K562 (cell line): ENCODE data around the gene PLA2G4D. TPM values are rescaled to one million over a fixed set of nuclear protein-coding genes. Genes with fewer than 3 reads are reported as not detected.

Experiments used
- ATAC-seq: fragments of 200-7000 bp; cut with Tn5 transposase; 3 replicates; pipeline ENCODE4 v1.9.1; 2020; ENCODE audit warnings: moderate library complexity
- BruUV-seq: library from RNA; stranded (reverse); fragments of 400-500 nt; replicated peaks from 2 replicates; lab custom pipeline; 2021; lab: Mats Ljungman, UMichigan
- CTCF ChIA-PET: fragments of 300-600 bp; formaldehyde crosslinking; extraction: SDS; loops from one replicate; lab custom pipeline; 2021; ENCODE audit warnings: low intra/inter-chr PET ratio; lab: Yijun Ruan, JAX
- POLR2A ChIA-PET: fragments of 300-600, 350-650 bp; sonication (Branson Sonifier 250); formaldehyde crosslinking; extraction: SDS; loops from one replicate; lab custom pipeline; 2021; ENCODE audit warnings: antibody characterized with exemption, inconsistent platforms; lab: Yijun Ruan, JAX
- DNase-seq, 4 experiments: peaks; one replicate each; pipeline versions ENCODE4 v3.0.0 to v3.0.0-alpha.2; 2011 to 2018; ENCODE audit warnings: low spot score in 3 of 4, mixed read lengths in 3 of 4; ENCODE audit errors: extremely low read depth in 1 of 4
- FAIRE-seq: peaks from 2 replicates; lab custom pipeline; 2011; peaks lifted over from hg19 to GRCh38; lab: Jason Lieb, UNC
- H2AFZ ChIP-seq: 2 replicates; pipeline ENCODE4 v1.6.0; 2011; ENCODE audit warnings: low read depth, low read length, control low read depth, inconsistent platforms
- H3K27ac ChIP-seq: fragments of 200-600 bp; 3 replicates; pipeline ENCODE4 v1.8.0; 2011; ENCODE audit warnings: low read depth, mild to moderate bottlenecking, control low read depth, inconsistent platforms, low read length, moderate library complexity, mixed read lengths; ENCODE audit errors: extremely low read depth
- H3K27me3 ChIP-seq, 2 experiments: fragments of 300-600 bp in 1 of 2; 2 replicates in 1 of 2; 3 replicates in 1 of 2; pipeline versions ENCODE4 v1.6.0 to v1.8.0; 2011; ENCODE audit warnings: inconsistent platforms in 2 of 2, low read length in 2 of 2, mild to moderate bottlenecking in 1 of 2, mixed read lengths in 1 of 2, moderate library complexity in 1 of 2; ENCODE audit not compliant: control insufficient read depth in 2 of 2, insufficient read depth in 2 of 2
- H3K36me3 ChIP-seq: fragments of 300-600 bp; 3 replicates; pipeline ENCODE4 v1.8.0; 2011; ENCODE audit warnings: mild to moderate bottlenecking, low read length, inconsistent platforms; ENCODE audit not compliant: control insufficient read depth, insufficient read depth
- H3K4me1 ChIP-seq, 2 experiments: fragments of 200-600 bp in 1 of 2; replicated peaks in 1 of 2; 2 replicates in 1 of 2; 3 replicates in 1 of 2; pipeline versions ENCODE4 v1.5.1 to v1.8.0; 2011; ENCODE audit warnings: inconsistent platforms in 2 of 2, low read length in 2 of 2, mild to moderate bottlenecking in 1 of 2, mixed read lengths in 1 of 2, moderate library complexity in 1 of 2; ENCODE audit not compliant: control insufficient read depth in 2 of 2, insufficient read depth in 2 of 2
- H3K4me2 ChIP-seq: 2 replicates; pipeline ENCODE4 v1.6.1; 2011; ENCODE audit warnings: low read length, control low read depth, inconsistent platforms, mixed read lengths; ENCODE audit not compliant: insufficient read depth
- H3K4me3 ChIP-seq: fragments of 200-600 bp; sonication (generic), shearing (Covaris generic); 2 replicates; pipeline ENCODE4 v1.5.1; 2016; ENCODE audit warnings: control low read depth, inconsistent platforms
- H3K79me2 ChIP-seq: fragments of 200-600 bp; 3 replicates; pipeline ENCODE4 v1.8.0; 2011; ENCODE audit warnings: low read length, inconsistent platforms; ENCODE audit not compliant: control insufficient read depth, insufficient read depth
- H3K9ac ChIP-seq, 2 experiments: 2 replicates each; pipeline versions ENCODE4 v1.6.0 to v1.6.1; 2011; ENCODE audit warnings: low read depth in 2 of 2, low read length in 2 of 2, control low read depth in 1 of 2, inconsistent platforms in 1 of 2, mild to moderate bottlenecking in 1 of 2, mixed read lengths in 1 of 2; ENCODE audit not compliant: insufficient read depth in 1 of 2
- H3K9me1 ChIP-seq: one replicate; pipeline ENCODE4 v1.6.0; 2011; ENCODE audit warnings: inconsistent platforms, mild to moderate bottlenecking, low read length, moderate library complexity; ENCODE audit not compliant: control insufficient read depth, insufficient read depth
- H3K9me3 ChIP-seq: replicated peaks from 2 replicates; pipeline ENCODE4 v1.5.1; 2011; ENCODE audit warnings: low read depth, low read length, inconsistent platforms; ENCODE audit not compliant: control insufficient read depth, insufficient read depth
- H4K20me1 ChIP-seq: replicated peaks from 2 replicates; pipeline ENCODE4 v1.6.1; 2011; ENCODE audit warnings: low read length, inconsistent platforms, mixed read lengths; ENCODE audit not compliant: control insufficient read depth, insufficient read depth
- CBFA2T2 ChIP-seq: fragments of 450-650 bp; conservative IDR thresholded peaks from 2 replicates; pipeline ENCODE4 v1.6.1; 2017; ENCODE audit warnings: mild to moderate bottlenecking
- CTBP1 ChIP-seq: fragments of 450-650 bp; IDR thresholded peaks from 2 replicates; pipeline ENCODE4 v1.6.1; 2016; ENCODE audit warnings: borderline replicate concordance
- EWSR1 ChIP-seq: fragments of 450-650 bp; IDR thresholded peaks from 2 replicates; pipeline ENCODE4 v1.6.1; 2018; ENCODE audit warnings: borderline replicate concordance, mild to moderate bottlenecking, low read depth, moderate library complexity; ENCODE audit not compliant: partially characterized antibody
- MCM5 ChIP-seq: fragments of 450-650 bp; IDR thresholded peaks from 2 replicates; pipeline ENCODE4 v1.6.1; 2016; ENCODE audit warnings: low read depth
- MXI1 ChIP-seq: IDR thresholded peaks from 2 replicates; pipeline ENCODE4 v1.6.1; 2011; ENCODE audit warnings: low read depth, mild to moderate bottlenecking, improper control_type of control experiment, low read length
- ZNF143 ChIP-seq: sonication (generic); formaldehyde crosslinking; IDR thresholded peaks from 2 replicates; pipeline ENCODE4 v1.9.0; 2022; ENCODE audit warnings: mild to moderate bottlenecking, missing genetic modification reagents
- ZNF444 ChIP-seq: fragments of 250-450 bp; sonication (Bioruptor Pico); IDR thresholded peaks from 2 replicates; pipeline ENCODE4 v1.4.0; 2020; ENCODE audit warnings: mild to moderate bottlenecking, moderate library complexity
- ZNF785 ChIP-seq: fragments of 250-450 bp; sonication (Bioruptor Pico); IDR thresholded peaks from 2 replicates; pipeline ENCODE4 v1.4.0; 2020; ENCODE audit warnings: mild to moderate bottlenecking
- ZSCAN29 ChIP-seq: fragments of 450-650 bp; IDR thresholded peaks from 2 replicates; pipeline ENCODE4 v1.6.1; 2017
- WGBS: fragments of 100-300 bp; shearing (Covaris generic); methylation state at CpG from one replicate; pipeline ENCODE4 v1.1.6; 2016; ENCODE audit warnings: low coverage, mixed read lengths; ENCODE audit not compliant: insufficient coverage; ENCODE audit errors: missing lambda C conversion rate; 5-methylcytosine and 5-hydroxymethylcytosine counted together
- in situ Hi-C: fragments of 300-500 bp; cut with MboI; formaldehyde crosslinking; loops from 4 replicates; pipeline ENCODE4 v1.15.0; 2018; ENCODE audit warnings: inconsistent platforms, mixed read lengths
- intact Hi-C: fragments of 100-400 bp; cut with micrococcal nuclease; formaldehyde crosslinking; loops from 2 replicates; pipeline ENCODE4 v1.14.2; 2022
- polyA plus RNA-seq, 8 experiments: library from polyadenylated mRNA; depleted of rRNA in 4 of 8; stranded (reverse) in 5 of 8; unstranded in 3 of 8; fragments of >200 nt; fragmentation: Nextera tagmentation in 2 of 8; fragmentation: Illumina TruSeq in 1 of 8; extraction: Ambion mirVana in 2 of 8; extraction: Trizol in 1 of 8; gene quantifications; 2 replicates each; pipeline versions ENCODE4 v1.2.1 to v1.2.3, GENCODE V29; 2011 to 2014; ENCODE audit warnings: inconsistent platforms in 1 of 8, missing spikeins in 1 of 8
- total RNA-seq, 7 experiments: library from RNA; depleted of rRNA in 6 of 7; stranded (reverse); fragments of >200 nt in 6 of 7; fragmentation: Illumina TruSeq in 2 of 7; extraction: Trizol in 2 of 7; gene quantifications; 2 replicates each; pipeline versions ENCODE4 v1.2.1 to v1.2.3, GENCODE V29; 2011 to 2021; ENCODE audit warnings: low replicate concordance in 1 of 7
- TF ChIP-seq, protein P1 (sequence below): fragments of 250-450 bp; sonication (Bioruptor Pico); IDR thresholded peaks from 2 replicates; pipeline ENCODE4 v1.4.0; 2020; ENCODE audit warnings: borderline replicate concordance
- TF ChIP-seq, protein P2 (sequence below), 2 experiments: IDR thresholded peaks; 2 replicates each; pipeline ENCODE4 v1.6.1; 2011; ENCODE audit warnings: borderline replicate concordance in 1 of 2, control low read depth in 1 of 2, low read depth in 1 of 2, low read length in 1 of 2, mild to moderate bottlenecking in 1 of 2, mixed read lengths in 1 of 2, moderate library complexity in 1 of 2; ENCODE audit not compliant: insufficient read depth in 1 of 2, insufficient read length in 1 of 2, poor library complexity in 1 of 2, severe bottlenecking in 1 of 2; ENCODE audit errors: extremely low read depth in 1 of 2

Gene PLA2G4D
- total and polyA plus RNA-seq, 9 of the 15 experiments (the other 6 are each of a cell fraction or from before 2014, with no cell fraction given), result 0.04 TPM; not detected in 8

DNA sequence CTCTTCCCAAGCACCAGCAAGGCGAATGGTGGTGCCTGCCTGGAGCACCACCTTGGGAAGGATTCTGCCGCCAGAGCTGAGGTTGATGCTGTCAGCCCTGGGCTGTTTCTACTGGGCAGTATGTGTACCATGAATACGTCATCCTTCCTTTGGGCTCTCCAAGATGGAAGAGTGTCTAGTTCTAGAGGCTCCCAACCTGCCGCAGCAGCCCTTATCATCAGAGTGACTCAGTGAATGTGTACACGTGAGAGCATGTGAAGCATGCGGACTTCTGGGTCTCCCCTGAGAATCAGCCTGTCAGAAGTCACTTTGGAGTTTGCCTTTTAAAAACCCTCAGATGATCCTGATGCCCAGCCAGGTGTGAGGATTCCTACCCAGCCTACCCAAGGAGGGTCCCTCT is 20.9 kb downstream of the PLA2G4D start (continued):
- TF ChIP-seq, protein P1, sequence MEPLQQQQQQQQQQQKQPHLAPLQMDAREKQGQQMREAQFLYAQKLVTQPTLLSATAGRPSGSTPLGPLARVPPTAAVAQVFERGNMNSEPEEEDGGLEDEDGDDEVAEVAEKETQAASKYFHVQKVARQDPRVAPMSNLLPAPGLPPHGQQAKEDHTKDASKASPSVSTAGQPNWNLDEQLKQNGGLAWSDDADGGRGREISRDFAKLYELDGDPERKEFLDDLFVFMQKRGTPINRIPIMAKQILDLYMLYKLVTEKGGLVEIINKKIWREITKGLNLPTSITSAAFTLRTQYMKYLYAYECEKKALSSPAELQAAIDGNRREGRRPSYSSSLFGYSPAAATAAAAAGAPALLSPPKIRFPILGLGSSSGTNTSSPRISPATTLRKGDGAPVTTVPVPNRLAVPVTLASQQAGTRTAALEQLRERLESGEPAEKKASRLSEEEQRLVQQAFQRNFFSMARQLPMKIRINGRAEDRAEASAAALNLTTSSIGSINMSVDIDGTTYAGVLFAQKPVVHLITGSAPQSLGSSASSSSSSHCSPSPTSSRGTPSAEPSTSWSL (CRISPR knock-in tag), result no peak
- TF ChIP-seq CBFA2T2, result no peak

DNA sequence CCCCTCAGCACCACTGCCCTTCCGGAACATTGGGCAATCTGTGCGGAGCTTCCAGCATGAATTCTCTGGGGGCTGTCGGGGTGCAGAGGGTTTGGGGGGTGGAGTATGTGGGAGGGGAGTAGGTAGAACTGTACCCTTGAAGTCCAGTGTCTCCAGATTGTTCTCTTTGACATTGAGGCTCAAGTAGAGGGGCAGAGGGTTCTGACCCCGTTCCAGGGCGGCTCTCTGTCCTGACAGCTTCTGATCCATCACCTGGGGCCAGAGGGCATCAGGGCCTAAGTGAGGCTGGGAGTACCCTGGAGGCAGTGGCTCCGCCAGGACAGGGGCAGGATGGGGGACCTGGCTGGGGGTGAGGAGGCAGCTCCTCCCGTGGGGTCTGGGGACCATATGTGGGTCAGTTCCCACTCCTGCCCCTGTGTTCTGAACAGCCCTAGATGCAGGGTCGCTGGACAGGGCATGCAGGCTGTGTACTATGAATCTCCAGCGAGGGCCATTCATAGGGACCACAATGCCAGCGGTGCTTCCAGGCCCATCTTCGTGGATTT is 22.1 kb downstream of the PLA2G4D start:
- Histone ChIP-seq H3K27ac (no peak overlapping the region), H3K9me1 (no peaks in the 10 kb centered on the region), H2AFZ (no peak overlapping the region), H3K9ac (no peak overlapping the region), H3K27me3 (peaks cover 18 to 61% of the 10 kb centered on the region in 2 experiments), H3K9me3 (peaks cover 2% of the 10 kb centered on the region; the same call in 1 of the 2 replicates), H3K36me3 (no peaks in the 10 kb centered on the region), H3K4me3 (no peak overlapping the region), H4K20me1 (peaks cover 4% of the 10 kb centered on the region; the same call in 1 of the 2 replicates), H3K79me2 (no peaks in the 10 kb centered on the region), H3K4me1 (peaks cover 0 to 8% of the 10 kb centered on the region in 2 experiments; a peak in 2 of 5 replicates), H3K4me2 (no peak overlapping the region)
- ATAC-seq, result no peak
- DNase-seq, result no peak
- FAIRE-seq, result no peak
- intact Hi-C loops (loop anchor here (10.0 kb wide), 1 partner anchor 403 kb away; no protein-coding TSS in a partner anchor), in situ Hi-C loops (no loop called here)
- BruUV-seq, result no TSS peak
- CTCF ChIA-PET, result no interaction called here
- 2% methylated on average over 10 of the region's 11 CpGs for WGBS
- TF ChIP-seq ZNF143, result no peak
- TF ChIP-seq, protein P2, sequence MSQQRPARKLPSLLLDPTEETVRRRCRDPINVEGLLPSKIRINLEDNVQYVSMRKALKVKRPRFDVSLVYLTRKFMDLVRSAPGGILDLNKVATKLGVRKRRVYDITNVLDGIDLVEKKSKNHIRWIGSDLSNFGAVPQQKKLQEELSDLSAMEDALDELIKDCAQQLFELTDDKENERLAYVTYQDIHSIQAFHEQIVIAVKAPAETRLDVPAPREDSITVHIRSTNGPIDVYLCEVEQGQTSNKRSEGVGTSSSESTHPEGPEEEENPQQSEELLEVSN (IDR thresholded peaks at IDR 0.05; ENCODE audit: borderline replicate concordance in 1 of 2, extremely low read depth in 1 of 2, insufficient read depth in 1 of 2, insufficient read length in 1 of 2, low read depth in 1 of 2, low read length in 1 of 2, poor library complexity in 1 of 2, severe bottlenecking in 1 of 2), result no peak
- no peak for TF ChIP-seq MXI1
- no peak for TF ChIP-seq ZNF785 (CRISPR knock-in tag)
- no peak for TF ChIP-seq EWSR1
- TF ChIP-seq ZNF444, result no peak
- TF ChIP-seq CTBP1, result no peak
- TF ChIP-seq ZSCAN29, result no peak
- TF ChIP-seq MCM5, result no peak
- POLR2A ChIA-PET, result interaction anchor here (0.6 to 1.6 kb wide), 3 partner anchors 8 to 387 kb away, joined by 3 to 5 read pairs (median 4); no protein-coding TSS in a partner anchor
